Measurements from ENCODE around the gene AKAP6. TPM values are rescaled to one million over a fixed set of nuclear protein-coding genes. Genes with fewer than 3 reads are reported as not detected.

The AKAP6 gene
- total RNA-seq, 1 experiment from 2014 or later, result 1.9 TPM

DNA sequence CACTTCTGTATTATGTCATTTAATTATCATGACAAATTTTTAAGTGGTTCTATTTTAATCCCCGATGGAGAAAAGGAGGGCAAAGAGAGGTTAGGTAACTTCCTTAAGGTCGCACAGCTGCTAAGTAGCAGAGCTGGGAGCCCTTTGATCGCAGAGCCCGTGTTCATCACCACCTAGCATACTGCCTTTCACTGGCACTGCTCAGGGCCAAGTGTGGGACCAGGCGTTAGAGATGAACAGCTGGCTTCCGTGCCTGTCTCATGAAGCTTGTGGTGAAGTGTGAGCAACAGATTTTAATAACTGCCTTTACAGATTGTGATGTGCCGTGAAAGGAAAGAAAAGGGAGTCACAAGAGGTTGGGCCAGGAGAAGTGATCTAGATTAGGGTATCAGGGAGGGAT lies 273.6 kb downstream of the AKAP6 start:
- H3K9ac ChIP-seq (ENCODE audit: low read length), result no peak overlapping the region
- H3K9me3 ChIP-seq (ENCODE audit: control insufficient read depth in 1 of 2, insufficient read depth in 1 of 2, low read depth in 1 of 2, low read length in 2 of 2), result no peaks in the 10 kb centered on the region
- H3K4me3 ChIP-seq (replicated peaks in 1 of 2; ENCODE audit: low read depth in 1 of 2, low read length in 2 of 2), result no peak overlapping the region
- H3K79me2 ChIP-seq (ENCODE audit: insufficient read depth, low read length), result no peaks in the 10 kb centered on the region
- H3K4me1 ChIP-seq (ENCODE audit: control insufficient read depth in 1 of 2, insufficient read depth in 2 of 2, low read length in 2 of 2), result no peaks in the 10 kb centered on the region
- intact Hi-C loops (cut with micrococcal nuclease), result no loop called here
- no peak for ATAC-seq
- DNase-seq (ENCODE audit: low read depth, low spot score), result no peak
- H4K20me1 ChIP-seq (ENCODE audit: insufficient read depth), result no peaks in the 10 kb centered on the region
- BruUV-seq (replicated peaks), result no TSS peak
- H2AFZ ChIP-seq (ENCODE audit: low read depth, low read length, poor library complexity, severe bottlenecking), result no peak overlapping the region
- no peak overlapping the region for H3K27ac ChIP-seq (ENCODE audit: low read depth, low read length)
- peaks cover 15% of the 10 kb centered on the region; the same call in 1 of the 2 replicates for H3K27me3 ChIP-seq (ENCODE audit: insufficient read depth, low read length)
- TF ChIP-seq ELF1 (IDR thresholded peaks at IDR 0.05; ENCODE audit: borderline replicate concordance, low read depth) (no peak), TCF7L2 (IDR thresholded peaks at IDR 0.05; ENCODE audit: borderline replicate concordance, extremely low read depth, insufficient read depth, insufficient read length) (no peak), FOSL1 (IDR thresholded peaks at IDR 0.05; ENCODE audit: low read depth) (no peak), SRF (IDR thresholded peaks at IDR 0.05; ENCODE audit: low read depth) (no peak), SP1 (IDR thresholded peaks at IDR 0.05; ENCODE audit: low read depth) (no peak)
- TF ChIP-seq, protein P1, sequence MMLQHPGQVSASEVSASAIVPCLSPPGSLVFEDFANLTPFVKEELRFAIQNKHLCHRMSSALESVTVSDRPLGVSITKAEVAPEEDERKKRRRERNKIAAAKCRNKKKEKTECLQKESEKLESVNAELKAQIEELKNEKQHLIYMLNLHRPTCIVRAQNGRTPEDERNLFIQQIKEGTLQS (IDR thresholded peaks at IDR 0.05), result no peak
- TF ChIP-seq, protein P2, sequence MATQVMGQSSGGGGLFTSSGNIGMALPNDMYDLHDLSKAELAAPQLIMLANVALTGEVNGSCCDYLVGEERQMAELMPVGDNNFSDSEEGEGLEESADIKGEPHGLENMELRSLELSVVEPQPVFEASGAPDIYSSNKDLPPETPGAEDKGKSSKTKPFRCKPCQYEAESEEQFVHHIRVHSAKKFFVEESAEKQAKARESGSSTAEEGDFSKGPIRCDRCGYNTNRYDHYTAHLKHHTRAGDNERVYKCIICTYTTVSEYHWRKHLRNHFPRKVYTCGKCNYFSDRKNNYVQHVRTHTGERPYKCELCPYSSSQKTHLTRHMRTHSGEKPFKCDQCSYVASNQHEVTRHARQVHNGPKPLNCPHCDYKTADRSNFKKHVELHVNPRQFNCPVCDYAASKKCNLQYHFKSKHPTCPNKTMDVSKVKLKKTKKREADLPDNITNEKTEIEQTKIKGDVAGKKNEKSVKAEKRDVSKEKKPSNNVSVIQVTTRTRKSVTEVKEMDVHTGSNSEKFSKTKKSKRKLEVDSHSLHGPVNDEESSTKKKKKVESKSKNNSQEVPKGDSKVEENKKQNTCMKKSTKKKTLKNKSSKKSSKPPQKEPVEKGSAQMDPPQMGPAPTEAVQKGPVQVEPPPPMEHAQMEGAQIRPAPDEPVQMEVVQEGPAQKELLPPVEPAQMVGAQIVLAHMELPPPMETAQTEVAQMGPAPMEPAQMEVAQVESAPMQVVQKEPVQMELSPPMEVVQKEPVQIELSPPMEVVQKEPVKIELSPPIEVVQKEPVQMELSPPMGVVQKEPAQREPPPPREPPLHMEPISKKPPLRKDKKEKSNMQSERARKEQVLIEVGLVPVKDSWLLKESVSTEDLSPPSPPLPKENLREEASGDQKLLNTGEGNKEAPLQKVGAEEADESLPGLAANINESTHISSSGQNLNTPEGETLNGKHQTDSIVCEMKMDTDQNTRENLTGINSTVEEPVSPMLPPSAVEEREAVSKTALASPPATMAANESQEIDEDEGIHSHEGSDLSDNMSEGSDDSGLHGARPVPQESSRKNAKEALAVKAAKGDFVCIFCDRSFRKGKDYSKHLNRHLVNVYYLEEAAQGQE (IDR thresholded peaks at IDR 0.05; ENCODE audit: low read depth), result no peak
- no peak overlapping the region for H3K4me2 ChIP-seq (ENCODE audit: low read length)
- ChIA-PET POLR2A (no interaction called here), RAD21 (ENCODE audit: low non-redundant PET in 1 of 2, low total read pairs in 2 of 2, uncharacterized antibody in 2 of 2, unreplicated experiment in 2 of 2) (interaction anchor here in 1 of 2 experiments (0.5 kb wide), 1 partner anchor 1819 kb away, joined by 4 read pairs; no protein-coding TSS in a partner anchor), CTCF (no interaction called here)
- no peaks in the 10 kb centered on the region for H3K36me3 ChIP-seq (ENCODE audit: control insufficient read depth in 1 of 2, insufficient read depth in 2 of 2, low read length in 2 of 2)
- no peaks in the 10 kb centered on the region for H3K9me2 ChIP-seq (ENCODE audit: insufficient read depth)
